GM15510 (cell line): ENCODE results near the gene PLEK2.

Experiments
- POLR2A ChIP-seq: IDR thresholded peaks from 3 replicates; pipeline ENCODE4 v1.6.1; 2011; ENCODE audit warnings: borderline replicate concordance; ENCODE audit not compliant: insufficient read length; ENCODE audit errors: extremely low read depth

Gene PLEK2

DNA sequence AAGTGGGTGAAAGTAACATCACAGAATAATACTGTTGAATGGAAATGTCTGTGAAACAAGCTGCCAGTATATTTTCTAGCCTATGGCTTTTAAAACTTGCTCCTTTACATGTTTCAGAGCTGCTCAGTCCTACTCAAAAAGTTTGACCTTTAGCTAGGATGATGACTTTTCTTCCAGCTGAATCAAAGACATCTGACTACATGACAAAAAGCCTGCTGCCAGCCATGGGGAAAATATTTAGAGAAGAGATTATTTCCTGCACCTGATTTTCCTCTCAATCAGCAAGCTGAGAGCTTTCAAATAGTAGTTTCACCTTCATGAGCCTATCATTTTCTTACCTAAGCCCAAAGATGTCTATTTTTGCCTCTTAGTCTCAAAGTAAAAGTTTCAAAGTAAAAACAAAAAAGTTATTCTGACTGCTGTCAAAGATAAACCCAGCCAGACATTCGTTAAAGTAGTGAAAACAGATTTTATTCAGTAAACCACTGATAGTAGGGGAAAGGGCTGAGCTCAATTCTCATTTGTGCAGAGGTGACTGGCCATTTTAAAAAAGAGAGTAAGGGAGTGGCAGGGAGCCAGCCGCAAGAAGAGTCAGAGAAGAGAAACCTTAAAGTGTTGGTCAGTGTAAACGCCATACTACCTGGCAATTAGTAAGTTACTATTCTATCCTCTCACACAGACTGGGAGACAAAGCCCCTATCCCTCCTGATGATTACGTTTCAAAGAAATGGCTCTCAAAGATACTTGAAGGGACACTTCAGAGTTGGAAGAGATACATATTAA, 54.6 kb downstream of the PLEK2 start:
- TF ChIP-seq POLR2A: no peak

DNA sequence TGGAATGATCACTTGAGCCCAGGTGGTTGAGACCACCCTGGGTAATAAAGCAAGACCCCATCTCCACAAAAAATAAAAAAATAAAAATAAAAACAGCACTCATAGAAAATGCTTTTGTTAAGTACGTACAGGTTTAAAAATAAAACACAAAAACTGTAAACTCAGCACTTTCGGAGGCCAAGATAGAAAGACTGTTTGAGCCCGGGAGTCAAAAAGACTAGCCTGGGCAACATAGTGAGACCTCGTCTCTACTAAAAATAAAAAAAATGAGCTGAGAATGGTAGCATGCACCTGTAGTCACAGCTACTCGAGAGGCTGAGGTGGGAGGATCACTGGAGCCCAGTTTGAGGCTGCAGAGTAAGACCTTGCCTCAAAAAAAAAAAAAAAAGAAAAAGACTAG, 59.9 kb downstream of the PLEK2 start:
- no peak for TF ChIP-seq POLR2A

DNA sequence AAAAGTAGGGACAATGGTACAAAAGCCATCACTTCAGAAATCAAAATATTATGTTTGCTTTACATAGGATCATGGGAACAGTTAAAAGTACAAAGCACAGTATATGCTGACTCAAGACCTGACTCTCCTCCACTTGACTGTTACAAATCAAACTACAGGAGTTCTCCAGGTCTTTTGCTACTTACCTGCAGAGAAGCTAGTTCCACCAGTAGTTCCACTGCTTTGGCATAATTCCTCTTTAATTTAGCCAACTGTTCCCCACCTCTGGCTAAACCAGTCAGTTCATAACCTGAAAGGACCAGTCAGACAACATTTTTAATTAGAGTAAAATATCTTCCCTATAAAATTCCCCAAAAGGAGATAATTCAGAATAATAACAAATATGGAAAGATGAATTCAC, 66.4 kb downstream of the PLEK2 start:
- no peak for TF ChIP-seq POLR2A

DNA sequence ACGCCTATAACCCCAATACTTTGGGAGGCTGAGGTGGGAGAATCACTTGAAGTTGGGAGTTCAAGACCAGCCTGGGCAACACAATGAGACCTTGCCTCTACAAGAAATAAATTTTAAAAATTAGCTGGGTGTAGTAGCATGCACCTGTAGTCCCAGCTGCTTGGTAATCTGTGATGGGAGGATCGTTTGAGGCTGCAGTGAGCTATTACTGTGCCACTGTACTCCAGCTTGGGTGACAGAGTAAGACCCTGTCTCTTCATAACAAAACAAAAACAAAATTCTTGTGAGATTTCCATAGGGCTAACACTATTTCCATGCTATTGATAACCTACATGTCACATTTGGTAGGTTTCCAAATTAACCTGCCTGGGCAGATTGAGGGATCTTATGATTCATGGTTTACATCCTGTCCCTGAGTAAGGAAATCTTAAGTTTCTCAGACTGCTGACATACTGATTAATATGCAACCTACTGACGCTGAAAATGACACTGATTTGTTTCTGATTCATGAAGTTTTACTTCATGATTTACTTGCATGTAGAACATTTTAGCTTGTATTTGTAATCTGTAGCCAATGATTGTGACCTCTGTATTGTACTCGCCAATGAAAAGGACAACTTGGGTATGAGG, 68.2 kb downstream of the PLEK2 start:
- no peak for TF ChIP-seq POLR2A
